ENCODE data around the gene ARMC2. TPM values are rescaled to one million over a fixed set of nuclear protein-coding genes. Genes with fewer than 3 reads are reported as not detected.
"Not testable (repeated sequence)": the region's sequence is repeated elsewhere in the genome, so short reads cannot be mapped to it uniquely, and the experiment has no call there.

ARMC2 gene
- total and polyA plus RNA-seq, 2 of the 8 experiments (the other 6 are each of a cell fraction or from before 2014, with no cell fraction given), result 1.6 to 4.4 TPM

DNA sequence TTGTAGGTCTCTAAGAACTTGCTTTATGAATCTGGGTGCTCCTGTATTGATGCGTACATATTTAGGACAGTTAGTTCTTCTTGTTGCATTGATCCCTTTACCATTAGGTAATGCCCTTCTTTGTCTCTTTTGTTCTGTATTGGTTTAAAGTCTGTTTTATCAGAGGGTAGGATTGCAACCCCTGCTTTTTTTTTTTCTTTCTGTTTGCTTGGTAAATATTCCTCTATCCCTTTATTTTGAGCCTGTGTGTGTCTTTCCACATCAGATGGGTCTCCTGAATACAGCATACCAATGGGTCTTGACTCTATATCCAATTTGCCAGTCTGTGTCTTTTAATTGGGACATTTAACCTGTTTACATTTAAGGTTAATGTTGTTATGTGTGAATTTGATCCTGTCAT lies 130.4 kb downstream of the ARMC2 start:
- H3K4me2 ChIP-seq (ENCODE audit: insufficient read depth in 1 of 2, low read depth in 2 of 2, low read length in 2 of 2); H3K4ac ChIP-seq (replicated peaks; ENCODE audit: insufficient read length, low read depth, low read length); H2AFZ ChIP-seq (ENCODE audit: low read length); H2AK5ac ChIP-seq (ENCODE audit: low read depth, low read length); DNase-seq (ENCODE audit: low read depth in 1 of 2, low spot score in 2 of 2); POLR2A ChIA-PET (ENCODE audit: partially characterized antibody); H3K79me1 ChIP-seq (ENCODE audit: low read depth, low read length); H2BK12ac ChIP-seq (ENCODE audit: low read depth, low read length); H3K9me3 ChIP-seq (ENCODE audit: insufficient read depth in 2 of 2, low read depth in 1 of 2, low read length in 1 of 2); H3K36me3 ChIP-seq (ENCODE audit: control insufficient read depth in 2 of 4, insufficient read depth in 4 of 4, low read length in 3 of 4); FAIRE-seq; H4K5ac ChIP-seq (ENCODE audit: insufficient read length, low read depth, low read length); H3K4me3 ChIP-seq (ENCODE audit: extremely low read depth in 1 of 4, insufficient read depth in 2 of 4, low read depth in 3 of 4, low read length in 4 of 4); H3K23me2 ChIP-seq (ENCODE audit: low read depth, low read length); H2BK120ac ChIP-seq (replicated peaks; ENCODE audit: low read depth, low read length); H4K8ac ChIP-seq (ENCODE audit: extremely low read depth, insufficient read depth, low read length); H3K27me3 ChIP-seq (replicated peaks in 1 of 4; ENCODE audit: control insufficient read depth in 3 of 4, extremely low read depth in 1 of 4, insufficient read depth in 3 of 4, low read length in 3 of 4); H4K20me1 ChIP-seq (replicated peaks in 1 of 2; ENCODE audit: control insufficient read depth in 1 of 2, insufficient read depth in 2 of 2, low read length in 2 of 2); H4K91ac ChIP-seq (replicated peaks; ENCODE audit: insufficient read length, low read length); H3K14ac ChIP-seq (ENCODE audit: insufficient read length); H3K79me2 ChIP-seq (ENCODE audit: control insufficient read depth in 1 of 2, insufficient read depth in 2 of 2, low read length in 2 of 2); H2BK15ac ChIP-seq (ENCODE audit: low read length); H3K4me1 ChIP-seq (replicated peaks in 1 of 4; ENCODE audit: control insufficient read depth in 3 of 4, insufficient read depth in 4 of 4, low read length in 3 of 4); H3K23ac ChIP-seq (ENCODE audit: insufficient read length); H3K9ac ChIP-seq (replicated peaks in 1 of 4; ENCODE audit: extremely low read depth in 1 of 4, low read depth in 3 of 4, low read length in 3 of 4); H2BK5ac ChIP-seq (ENCODE audit: low read depth, low read length); H3K56ac ChIP-seq (replicated peaks; ENCODE audit: insufficient read length, low read depth, low read length); H2BK20ac ChIP-seq (ENCODE audit: low read length); H3K27ac ChIP-seq (ENCODE audit: low read depth, low read length); H3K18ac ChIP-seq (ENCODE audit: extremely low read depth, low read length): not testable (repeated sequence)
- 91% methylated on average over 1 of the region's 1 CpG; no CpG with 5 or more reads in 1 of the 2 experiments for WGBS, 2 experiments (ENCODE audit: extremely low coverage in 1 of 2, insufficient coverage in 1 of 2, insufficient read length in 1 of 2, insufficient replicate concordance in 2 of 2, low coverage in 1 of 2, low lambda C conversion rate in 2 of 2, missing lambda C conversion rate in 1 of 2)
- CTCF ChIA-PET (ENCODE audit: partially characterized antibody), result interaction anchor here (0.6 to 1.2 kb wide), 2 partner anchors 10 to 195 kb away, joined by 3 read pairs; no protein-coding TSS in a partner anchor

All from H1 (cell line).